Upper lobe of left lung (tissue), 4 donors: ENCODE results near the gene PRKAR2B.

Source experiments
- EP300 ChIP-seq, 4 donors: sonication (generic); formaldehyde crosslinking; IDR thresholded peaks; one replicate each; pipeline ENCODE4 v1.5.1; 2017; ENCODE audit warnings: antibody characterized with exemption in 4 of 4, control low read depth in 2 of 4
- POLR2AphosphoS5 ChIP-seq, 2 donors: sonication (generic); formaldehyde crosslinking; IDR thresholded peaks; one replicate each; pipeline ENCODE4 v1.5.1; 2017; ENCODE audit warnings: antibody characterized with exemption in 2 of 2
- TF ChIP-seq, protein P1 (sequence below), 6 experiments: fragments of 450-650 bp in 4 of 6; fragments of 200-600 bp in 2 of 6; sonication (generic) in 2 of 6; IDR thresholded peaks; one replicate each; pipeline ENCODE4 v1.5.1; 2016 to 2019; ENCODE audit warnings: antibody characterized with exemption in 6 of 6

DNA sequence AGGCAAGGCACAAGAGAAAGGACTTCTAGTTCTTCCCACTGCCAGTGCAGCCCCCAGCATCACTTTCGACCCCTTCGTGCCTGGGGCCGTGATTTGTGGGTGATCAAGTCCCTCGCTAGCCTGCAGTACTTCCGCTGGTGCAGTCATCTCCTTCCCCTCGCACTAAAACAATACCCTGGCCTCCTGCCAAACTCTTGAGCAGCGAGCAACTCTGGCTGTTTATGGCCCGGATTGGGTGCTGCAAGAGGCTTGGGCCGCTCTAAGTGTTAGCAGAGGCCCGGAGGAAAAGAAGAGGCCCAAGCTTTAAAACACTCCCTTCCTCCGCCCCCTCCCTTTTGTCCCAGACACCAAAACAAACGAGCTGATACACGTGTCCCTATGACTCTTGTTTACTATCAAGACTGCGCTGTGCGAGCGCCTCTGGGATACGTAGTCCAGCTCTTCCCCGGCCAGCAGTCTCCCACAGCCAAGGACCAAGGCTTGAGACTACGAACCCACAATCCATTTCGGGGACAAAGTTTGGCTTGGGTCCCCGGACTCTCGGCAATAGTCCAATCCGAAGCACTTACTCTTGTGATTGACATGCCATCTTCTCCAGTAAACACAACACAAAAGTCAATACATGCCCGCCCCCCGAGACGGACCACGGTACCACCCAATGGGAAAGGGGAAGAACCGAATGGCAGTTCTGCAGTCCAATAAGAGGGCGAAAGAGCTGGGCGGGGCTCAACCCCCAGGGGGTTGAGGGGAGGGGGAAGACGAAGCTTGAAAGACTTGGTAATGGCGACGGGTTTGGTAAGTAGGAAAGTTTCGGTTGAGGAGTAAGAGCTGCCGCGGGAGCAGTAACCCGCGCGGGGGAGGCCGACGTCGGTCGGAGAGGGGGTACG, 124.0 kb downstream of the PRKAR2B start, which contains the start of gene HBP1:
- TF ChIP-seq EP300 (IDR thresholded peaks at IDR 0.05): peak in 1 of 4 donors; percentile 42
- TF ChIP-seq, protein P1, sequence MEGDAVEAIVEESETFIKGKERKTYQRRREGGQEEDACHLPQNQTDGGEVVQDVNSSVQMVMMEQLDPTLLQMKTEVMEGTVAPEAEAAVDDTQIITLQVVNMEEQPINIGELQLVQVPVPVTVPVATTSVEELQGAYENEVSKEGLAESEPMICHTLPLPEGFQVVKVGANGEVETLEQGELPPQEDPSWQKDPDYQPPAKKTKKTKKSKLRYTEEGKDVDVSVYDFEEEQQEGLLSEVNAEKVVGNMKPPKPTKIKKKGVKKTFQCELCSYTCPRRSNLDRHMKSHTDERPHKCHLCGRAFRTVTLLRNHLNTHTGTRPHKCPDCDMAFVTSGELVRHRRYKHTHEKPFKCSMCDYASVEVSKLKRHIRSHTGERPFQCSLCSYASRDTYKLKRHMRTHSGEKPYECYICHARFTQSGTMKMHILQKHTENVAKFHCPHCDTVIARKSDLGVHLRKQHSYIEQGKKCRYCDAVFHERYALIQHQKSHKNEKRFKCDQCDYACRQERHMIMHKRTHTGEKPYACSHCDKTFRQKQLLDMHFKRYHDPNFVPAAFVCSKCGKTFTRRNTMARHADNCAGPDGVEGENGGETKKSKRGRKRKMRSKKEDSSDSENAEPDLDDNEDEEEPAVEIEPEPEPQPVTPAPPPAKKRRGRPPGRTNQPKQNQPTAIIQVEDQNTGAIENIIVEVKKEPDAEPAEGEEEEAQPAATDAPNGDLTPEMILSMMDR (IDR thresholded peaks at IDR 0.05): no peak
- TF ChIP-seq POLR2AphosphoS5 (IDR thresholded peaks at IDR 0.05): peak; percentile 78 to 80
